ENCODE measurements around the gene RERE. TPM values are rescaled to one million over a fixed set of nuclear protein-coding genes. Genes with fewer than 3 reads are reported as not detected.
A peak's percentile ranks its signal among the peaks of the same experiment; 100 is the strongest.

Gene RERE
- total RNA-seq, 4 donors from 2014 or later = 51.2 to 1,226 (median 253) TPM

DNA sequence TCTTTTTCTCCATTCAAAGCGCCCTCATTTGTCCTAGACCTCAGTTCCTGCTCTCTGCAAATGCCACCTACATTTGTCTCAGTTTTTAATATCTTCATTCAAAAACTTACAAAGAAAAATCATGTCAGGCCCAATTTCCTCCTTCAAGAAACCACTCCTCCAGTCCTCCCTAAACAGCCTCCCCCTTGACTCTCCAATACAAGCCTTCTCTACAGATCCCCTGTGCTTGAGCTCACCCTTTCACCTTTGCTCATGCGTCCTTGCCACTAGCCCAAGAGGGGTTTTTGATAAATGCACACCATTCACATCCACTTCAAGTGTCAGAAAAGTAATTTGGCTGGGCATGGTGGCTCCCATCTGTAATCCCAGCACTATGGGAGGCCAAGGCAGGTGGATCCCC, 140.6 kb downstream of the RERE start:
- no peak overlapping the region for H3K27ac ChIP-seq
- intact Hi-C loops (cut with DNase I; ENCODE audit: low total_unique reads) = no loop called here
- TF ChIP-seq POLR2A (IDR thresholded peaks at IDR 0.05) = no peak
- TF ChIP-seq, protein P1, sequence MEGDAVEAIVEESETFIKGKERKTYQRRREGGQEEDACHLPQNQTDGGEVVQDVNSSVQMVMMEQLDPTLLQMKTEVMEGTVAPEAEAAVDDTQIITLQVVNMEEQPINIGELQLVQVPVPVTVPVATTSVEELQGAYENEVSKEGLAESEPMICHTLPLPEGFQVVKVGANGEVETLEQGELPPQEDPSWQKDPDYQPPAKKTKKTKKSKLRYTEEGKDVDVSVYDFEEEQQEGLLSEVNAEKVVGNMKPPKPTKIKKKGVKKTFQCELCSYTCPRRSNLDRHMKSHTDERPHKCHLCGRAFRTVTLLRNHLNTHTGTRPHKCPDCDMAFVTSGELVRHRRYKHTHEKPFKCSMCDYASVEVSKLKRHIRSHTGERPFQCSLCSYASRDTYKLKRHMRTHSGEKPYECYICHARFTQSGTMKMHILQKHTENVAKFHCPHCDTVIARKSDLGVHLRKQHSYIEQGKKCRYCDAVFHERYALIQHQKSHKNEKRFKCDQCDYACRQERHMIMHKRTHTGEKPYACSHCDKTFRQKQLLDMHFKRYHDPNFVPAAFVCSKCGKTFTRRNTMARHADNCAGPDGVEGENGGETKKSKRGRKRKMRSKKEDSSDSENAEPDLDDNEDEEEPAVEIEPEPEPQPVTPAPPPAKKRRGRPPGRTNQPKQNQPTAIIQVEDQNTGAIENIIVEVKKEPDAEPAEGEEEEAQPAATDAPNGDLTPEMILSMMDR (IDR thresholded peaks at IDR 0.05) = no peak
- H3K36me3 ChIP-seq = no peaks in the 10 kb centered on the region
- H3K9me3 ChIP-seq = no peaks in the 10 kb centered on the region
- H3K4me1 ChIP-seq = peaks cover 0 to 3% of the 10 kb centered on the region in 2 donors
- no peak for DNase-seq
- H3K27me3 ChIP-seq = no peaks in the 10 kb centered on the region
- H3K4me3 ChIP-seq = no peak overlapping the region

DNA sequence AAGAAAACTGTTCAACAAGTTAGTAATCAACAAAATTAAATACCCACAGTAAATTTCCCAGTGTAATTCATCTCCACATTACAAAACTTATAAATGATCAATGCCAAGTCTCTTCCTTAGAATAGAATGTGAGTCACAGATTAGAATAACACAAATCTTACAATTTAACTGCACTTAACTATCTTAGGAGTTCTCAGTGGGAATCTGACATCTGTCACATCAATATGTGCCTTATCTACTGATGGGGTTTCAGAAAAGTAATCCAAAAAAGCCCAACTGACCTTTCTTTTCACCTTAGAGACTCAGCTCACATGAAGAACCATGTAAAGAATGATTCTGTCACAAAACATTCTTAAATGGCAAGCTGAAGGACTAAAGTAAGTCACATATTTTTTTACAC, 141.4 kb downstream of the RERE start:
- no peaks in the 10 kb centered on the region for H3K36me3 ChIP-seq
- no peak overlapping the region for H3K4me3 ChIP-seq
- DNase-seq = no peak
- peaks cover 0 to 3% of the 10 kb centered on the region in 2 donors for H3K4me1 ChIP-seq
- no peaks in the 10 kb centered on the region for H3K27me3 ChIP-seq
- no peaks in the 10 kb centered on the region for H3K9me3 ChIP-seq
- no peak overlapping the region for H3K27ac ChIP-seq
- intact Hi-C loops (cut with DNase I; ENCODE audit: low total_unique reads) = no loop called here
- TF ChIP-seq, protein P1 (IDR thresholded peaks at IDR 0.05) = no peak

DNA sequence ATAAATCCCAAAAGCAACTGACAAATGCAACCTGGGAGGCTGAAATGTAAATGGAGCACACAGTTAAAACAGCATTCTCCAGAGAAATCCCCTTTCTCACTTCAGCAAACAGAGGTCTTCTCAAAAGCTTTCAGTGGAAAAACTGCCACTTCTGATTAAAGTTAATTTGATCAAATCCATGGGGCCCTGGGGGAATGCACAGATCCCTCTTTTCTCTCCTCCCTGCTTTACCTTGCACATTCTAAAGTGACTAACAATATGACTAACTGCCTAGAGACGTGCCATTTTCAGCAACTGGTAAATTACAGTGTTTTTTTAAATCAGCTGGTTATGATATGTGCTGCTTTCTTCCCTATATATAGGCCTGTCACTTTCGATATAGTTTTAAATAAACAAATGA, 142.5 kb downstream of the RERE start:
- intact Hi-C loops (cut with DNase I; ENCODE audit: low total_unique reads) = no loop called here

DNA sequence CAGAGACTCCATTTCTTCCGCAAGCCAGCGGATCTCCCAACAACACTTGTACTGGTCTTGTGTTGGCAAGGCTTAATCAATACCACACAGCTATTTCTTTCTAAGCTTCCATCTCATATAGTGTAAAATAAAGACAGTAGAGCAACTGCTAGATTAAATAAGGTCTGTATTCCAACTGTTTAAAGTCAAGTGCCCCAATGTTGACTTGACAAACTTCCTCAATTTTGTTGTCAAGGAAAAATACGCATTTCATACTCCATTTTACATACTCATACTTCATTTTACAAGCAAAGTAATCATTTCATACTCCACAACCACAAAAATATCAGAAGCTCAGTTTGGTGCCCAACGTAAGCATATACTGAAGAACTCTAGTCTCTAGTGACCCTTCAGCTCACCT, 143.0 kb downstream of the RERE start:
- no peaks in the 10 kb centered on the region for H3K27me3 ChIP-seq
- DNase-seq = no peak
- H3K4me3 ChIP-seq = no peak overlapping the region
- H3K36me3 ChIP-seq = no peaks in the 10 kb centered on the region
- intact Hi-C loops (cut with DNase I; ENCODE audit: low total_unique reads) = no loop called here
- TF ChIP-seq, protein P1 (IDR thresholded peaks at IDR 0.05) = no peak
- no peak for TF ChIP-seq POLR2A (IDR thresholded peaks at IDR 0.05)
- H3K9me3 ChIP-seq = no peaks in the 10 kb centered on the region
- H3K4me1 ChIP-seq = peaks cover 0 to 3% of the 10 kb centered on the region in 2 donors
- no peak overlapping the region for H3K27ac ChIP-seq

More for the DNA sequence above, 142.5 kb downstream of the RERE start:
- Histone ChIP-seq H3K36me3 (no peaks in the 10 kb centered on the region), H3K9me3 (no peaks in the 10 kb centered on the region), H3K27ac (no peak overlapping the region), H3K4me1 (peaks cover 0 to 3% of the 10 kb centered on the region in 2 donors), H3K27me3 (no peaks in the 10 kb centered on the region), H3K4me3 (no peak overlapping the region)
- DNase-seq = no peak
- no peak for TF ChIP-seq POLR2A (IDR thresholded peaks at IDR 0.05)
- TF ChIP-seq, protein P1 (IDR thresholded peaks at IDR 0.05) = no peak

DNA sequence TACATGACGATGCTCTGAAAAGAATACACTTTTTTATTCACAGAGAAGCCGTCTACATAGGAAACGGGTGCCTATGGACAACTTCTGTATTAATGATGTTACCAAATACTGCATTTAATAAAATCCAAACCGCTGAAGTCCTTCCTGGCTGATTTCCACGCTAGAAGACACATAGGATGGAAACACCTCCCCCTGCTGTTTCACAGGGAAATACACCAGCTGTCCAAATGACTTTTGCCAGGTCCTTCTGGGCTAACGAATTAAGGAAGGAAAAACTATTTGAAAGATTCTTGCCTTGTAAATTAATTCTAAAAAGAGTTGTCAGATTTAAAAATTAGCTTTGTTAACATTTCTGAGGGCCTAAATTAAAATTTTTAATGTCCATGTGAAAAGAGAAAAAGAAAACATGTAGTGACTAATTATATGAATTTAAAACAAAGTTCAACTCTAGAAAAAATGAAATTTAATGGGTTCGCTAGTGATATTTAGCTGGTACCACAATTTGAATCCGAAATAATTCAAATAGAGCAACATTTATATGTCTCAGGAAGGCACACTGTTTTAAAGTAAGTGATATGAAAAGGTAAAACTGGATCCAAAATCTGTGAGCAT, 146.0 kb downstream of the RERE start:
- intact Hi-C loops (cut with DNase I; ENCODE audit: low total_unique reads) = no loop called here
- TF ChIP-seq, protein P1 (IDR thresholded peaks at IDR 0.05) = peak; percentile 81 to 85 (median 84)
- TF ChIP-seq POLR2A (IDR thresholded peaks at IDR 0.05) = no peak
- Histone ChIP-seq H3K9me3 (no peaks in the 10 kb centered on the region), H3K27me3 (no peaks in the 10 kb centered on the region), H3K4me1 (peaks cover 0 to 5% of the 10 kb centered on the region in 2 donors), H3K27ac (peak overlapping the region; percentile 38 to 56), H3K36me3 (no peaks in the 10 kb centered on the region), H3K4me3 (no peak overlapping the region)
- peak; percentile 29 to 69 for DNase-seq

All from uterus (tissue), 4 donors.